OCI-LY7 (cell line): ENCODE results near the gene PHACTR1.

Experiments
- EZH2phosphoT487 ChIP-seq: fragments of 200-600 bp; sonication (generic); IDR thresholded peaks from 2 replicates; pipeline ENCODE4 v1.6.1; 2018; ENCODE audit warnings: low read depth, borderline replicate concordance, mild to moderate bottlenecking, mixed run types, antibody characterized with exemption, low read length, moderate library complexity, mixed read lengths
- TF ChIP-seq, protein P1 (sequence below): fragments of 200-600 bp; sonication (generic); conservative IDR thresholded peaks from 2 replicates; pipeline ENCODE4 v1.5.1; 2014; ENCODE audit warnings: mild to moderate bottlenecking, antibody characterized with exemption, low read length, moderate library complexity, mixed read lengths

DNA sequence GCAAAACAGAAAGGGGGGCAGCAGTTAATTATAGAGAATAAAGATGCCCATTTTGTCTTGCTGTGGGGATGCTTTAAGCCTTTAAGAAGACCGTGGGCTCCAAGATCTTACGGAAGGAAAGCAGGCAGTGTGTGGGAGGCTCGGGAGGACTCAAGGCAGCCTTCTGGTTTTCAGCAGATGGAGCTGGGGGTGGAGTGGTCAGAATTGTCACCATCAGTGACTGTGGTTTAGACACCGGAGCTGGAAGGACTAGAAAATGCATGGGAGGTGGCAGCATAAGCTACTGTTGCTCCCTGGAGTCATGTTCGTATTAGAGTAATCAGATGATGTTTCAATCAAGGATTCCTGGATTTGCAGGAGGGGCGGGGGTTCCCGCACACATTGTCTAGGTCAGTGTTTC lies 3.7 kb downstream of the PHACTR1 start:
- TF ChIP-seq, protein P1, sequence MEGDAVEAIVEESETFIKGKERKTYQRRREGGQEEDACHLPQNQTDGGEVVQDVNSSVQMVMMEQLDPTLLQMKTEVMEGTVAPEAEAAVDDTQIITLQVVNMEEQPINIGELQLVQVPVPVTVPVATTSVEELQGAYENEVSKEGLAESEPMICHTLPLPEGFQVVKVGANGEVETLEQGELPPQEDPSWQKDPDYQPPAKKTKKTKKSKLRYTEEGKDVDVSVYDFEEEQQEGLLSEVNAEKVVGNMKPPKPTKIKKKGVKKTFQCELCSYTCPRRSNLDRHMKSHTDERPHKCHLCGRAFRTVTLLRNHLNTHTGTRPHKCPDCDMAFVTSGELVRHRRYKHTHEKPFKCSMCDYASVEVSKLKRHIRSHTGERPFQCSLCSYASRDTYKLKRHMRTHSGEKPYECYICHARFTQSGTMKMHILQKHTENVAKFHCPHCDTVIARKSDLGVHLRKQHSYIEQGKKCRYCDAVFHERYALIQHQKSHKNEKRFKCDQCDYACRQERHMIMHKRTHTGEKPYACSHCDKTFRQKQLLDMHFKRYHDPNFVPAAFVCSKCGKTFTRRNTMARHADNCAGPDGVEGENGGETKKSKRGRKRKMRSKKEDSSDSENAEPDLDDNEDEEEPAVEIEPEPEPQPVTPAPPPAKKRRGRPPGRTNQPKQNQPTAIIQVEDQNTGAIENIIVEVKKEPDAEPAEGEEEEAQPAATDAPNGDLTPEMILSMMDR: no peak
- no peak for TF ChIP-seq EZH2phosphoT487
